ENCODE measurements around the gene PPL.
"Not testable (repeated sequence)": the region's sequence is repeated elsewhere in the genome, so short reads cannot be mapped to it uniquely, and the experiment has no call there.

- TF ChIP-seq CTCF (IDR thresholded peaks at IDR 0.05 in 4 of 5, conservative IDR thresholded peaks at IDR 0.05 in 1 of 5); POLR2A (IDR thresholded peaks at IDR 0.05): not testable (repeated sequence)
Observed at GRCh38 chr16:4963527-4963926, 26.6 kb upstream of the PPL start.

Data from gastrocnemius medialis (tissue), 4 donors.